Measurements from ENCODE around the gene MUS81. TPM values are rescaled to one million over a fixed set of nuclear protein-coding genes. Genes with fewer than 3 reads are reported as not detected.

The MUS81 gene
- polyA plus RNA-seq, 4 donors: 46.6 to 56.8 (median 49.3) TPM

DNA sequence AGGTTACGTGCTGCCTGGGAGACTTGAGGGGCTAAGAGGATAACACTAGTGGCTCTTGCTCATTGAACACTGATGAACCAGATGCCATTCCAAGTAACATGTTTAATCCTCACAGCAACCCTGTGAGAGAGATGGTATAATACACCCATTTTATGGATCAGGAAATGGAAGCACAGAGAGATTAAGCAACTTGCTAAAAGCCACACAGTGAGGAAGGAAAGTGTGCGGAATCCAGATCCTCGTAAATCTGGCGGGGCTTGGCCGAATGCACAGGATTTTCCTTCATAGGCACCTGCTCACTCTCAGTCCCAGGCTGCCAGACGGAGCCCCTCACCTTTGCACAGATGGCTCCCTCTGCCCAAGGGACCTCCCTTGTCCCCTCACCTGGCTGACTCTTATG, 47.6 kb downstream of the MUS81 start:
- DNase-seq (ENCODE audit: low read depth in 4 of 4, low spot score in 3 of 4): no peak

DNA sequence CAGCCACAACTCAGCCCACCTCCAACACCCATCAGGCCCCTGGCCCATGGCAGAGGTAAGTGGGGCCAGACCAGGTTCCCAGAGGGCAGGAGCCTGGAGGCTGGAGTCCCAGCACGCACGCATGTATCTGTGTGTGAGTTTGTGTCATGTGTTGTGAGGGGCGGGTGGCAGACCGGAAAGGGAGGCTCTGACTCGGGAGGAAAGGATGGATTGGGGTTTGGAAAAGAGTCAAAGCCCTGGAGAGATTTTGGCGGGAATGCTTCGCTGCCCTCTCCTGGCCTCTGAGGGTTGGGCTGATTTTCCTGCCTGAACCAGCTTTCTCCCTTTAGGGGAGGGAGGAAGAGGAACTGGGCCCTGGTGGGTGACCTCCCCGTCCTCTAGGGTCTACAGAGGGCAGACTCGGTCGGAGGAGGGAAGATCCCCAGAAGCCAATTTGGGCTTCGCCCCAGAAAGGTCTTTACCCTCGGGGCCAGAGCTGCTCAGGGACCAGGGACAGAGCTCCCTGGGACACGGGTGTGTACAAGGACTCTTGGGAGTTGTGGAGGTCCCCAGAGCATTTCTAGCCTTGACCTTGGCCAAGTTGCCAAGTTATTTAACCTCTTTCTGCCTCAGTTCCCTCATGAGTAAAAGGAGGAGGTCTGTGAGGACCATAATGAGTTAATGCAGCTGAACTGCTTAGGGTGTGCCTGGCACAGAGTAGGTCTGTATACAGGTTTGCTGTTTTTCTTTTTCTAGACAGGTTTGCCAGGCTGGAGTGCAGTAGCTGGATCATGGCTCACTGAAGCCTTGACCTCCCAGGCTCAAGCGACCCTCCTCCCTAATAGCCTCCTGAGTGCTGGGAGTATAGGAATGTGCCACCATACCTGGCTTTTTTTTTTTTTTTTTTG, 51.7 kb downstream of the MUS81 start:
- DNase-seq (ENCODE audit: low read depth in 4 of 4, low spot score in 3 of 4): no peak

DNA sequence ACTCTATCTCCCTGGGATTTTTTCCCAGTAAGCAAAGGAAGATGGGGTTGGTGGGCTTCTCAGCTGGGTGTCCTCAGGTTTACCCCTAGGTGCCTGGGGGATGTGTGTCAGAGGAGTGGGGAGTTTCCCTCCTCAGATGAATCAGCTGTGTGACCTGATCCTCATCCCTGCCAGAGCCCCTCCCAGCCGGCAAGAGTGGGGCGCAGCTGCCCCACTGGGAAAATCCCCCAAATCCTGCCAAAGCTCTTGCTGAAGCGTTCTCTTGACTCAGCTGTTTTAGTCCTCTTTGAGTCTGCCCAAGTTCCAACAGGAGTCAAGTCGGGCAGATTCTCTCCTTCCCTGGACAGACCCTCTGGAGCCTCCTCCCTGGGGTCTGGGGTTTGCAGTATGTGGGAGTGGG, 52.6 kb downstream of the MUS81 start:
- DNase-seq (ENCODE audit: low read depth in 4 of 4, low spot score in 3 of 4): no peak

DNA sequence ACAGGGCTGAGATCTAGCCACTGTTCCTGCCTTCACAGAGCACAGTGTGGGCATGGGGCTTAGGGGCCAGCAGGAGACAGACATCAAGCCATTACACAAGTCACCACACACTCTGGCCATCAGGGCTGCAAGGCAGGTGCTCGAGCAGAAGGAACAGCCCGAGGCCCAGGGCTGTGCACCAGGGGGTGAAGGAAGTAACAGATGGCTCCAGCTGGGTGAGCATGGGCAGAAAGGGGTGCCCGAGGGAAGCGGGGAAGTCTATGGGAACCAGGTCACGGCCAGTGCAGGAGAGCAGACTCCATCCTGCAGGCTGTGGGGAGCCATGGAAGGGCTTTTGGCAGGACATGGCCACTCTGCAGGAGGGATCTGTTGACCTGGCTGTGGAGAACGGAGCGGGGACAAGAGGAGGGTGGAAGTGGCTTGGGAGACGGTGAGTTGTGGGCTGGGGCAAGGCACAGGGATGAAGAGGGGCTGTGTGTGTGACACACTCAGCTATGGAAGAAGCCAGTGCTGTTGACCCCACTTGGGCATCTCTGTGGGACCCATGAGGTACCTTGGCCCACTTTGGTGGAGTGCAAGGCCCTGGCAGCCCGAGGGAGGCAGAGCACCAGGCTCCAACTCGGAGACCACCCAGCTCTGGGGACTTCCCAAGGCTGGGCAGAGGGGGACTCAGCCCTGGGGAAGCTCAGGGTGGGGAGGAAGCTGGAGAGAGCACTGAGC, 55.0 kb downstream of the MUS81 start:
- no peak for DNase-seq (ENCODE audit: low read depth in 4 of 4, low spot score in 3 of 4)

DNA sequence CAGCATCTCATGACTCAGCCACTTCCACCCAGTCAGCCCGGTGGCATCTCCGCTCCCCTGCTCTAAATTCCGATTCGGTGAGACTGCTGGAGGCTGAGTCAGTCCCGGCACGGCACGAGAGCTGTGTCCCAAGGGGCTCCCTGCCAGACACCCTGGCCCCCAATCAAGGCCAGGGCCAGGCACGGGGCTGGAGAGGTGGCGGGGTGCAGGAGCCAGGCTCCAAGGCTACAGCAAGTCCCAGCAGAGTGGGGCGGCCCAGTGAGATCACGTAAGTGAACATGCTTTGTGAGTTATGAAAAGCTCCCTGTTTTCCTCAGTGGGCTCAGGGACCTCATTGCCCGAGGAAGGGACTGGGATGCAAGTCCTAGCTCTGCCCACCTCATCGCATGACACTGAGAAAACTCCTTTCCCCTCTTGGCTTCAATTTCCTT, 55.6 kb downstream of the MUS81 start:
- DNase-seq (ENCODE audit: low read depth in 4 of 4, low spot score in 3 of 4): no peak

Other genes starting within 250 kb of the MUS81 start
- 10 to 100 TPM; 38.0 to 51.8 (median 41.0) TPM for gene MAP3K11, start 246.2 kb upstream of the MUS81 start, polyA plus RNA-seq (ENCODE audit: insufficient read length in 4 of 4)
- gene PCNX3, start 244.7 kb upstream of the MUS81 start, polyA plus RNA-seq (ENCODE audit: insufficient read length in 4 of 4): 10 to 100 TPM; 24.5 to 38.7 (median 26.3) TPM
- gene SIPA1, start 222.3 kb upstream of the MUS81 start, polyA plus RNA-seq (ENCODE audit: insufficient read length in 4 of 4): 10 to 100 TPM; 26.9 to 40.3 (median 30.2) TPM
- 10 to 100 TPM; 50.3 to 59.1 (median 54.5) TPM for gene RELA, start 197.5 kb upstream of the MUS81 start, polyA plus RNA-seq (ENCODE audit: insufficient read length in 4 of 4)
- gene KAT5, start 148.2 kb upstream of the MUS81 start, polyA plus RNA-seq (ENCODE audit: insufficient read length in 4 of 4): 10 to 100 TPM; 68.9 to 74.1 (median 71.6) TPM
- gene RNASEH2C, start 139.6 kb upstream of the MUS81 start, polyA plus RNA-seq (ENCODE audit: insufficient read length in 4 of 4): 10 to 100 TPM; 34.0 to 52.9 (median 40.1) TPM
- gene AP5B1, start 79.5 kb upstream of the MUS81 start, polyA plus RNA-seq (ENCODE audit: insufficient read length in 4 of 4): 1 to 10 TPM; 6.0 to 9.5 (median 6.4) TPM
- 10 to 100 TPM; 11.1 to 13.7 (median 12.2) TPM for gene OVOL1, start 73.4 kb upstream of the MUS81 start, polyA plus RNA-seq (ENCODE audit: insufficient read length in 4 of 4)
- gene SNX32, start 26.5 kb upstream of the MUS81 start, polyA plus RNA-seq (ENCODE audit: insufficient read length in 4 of 4): 1 to 10 TPM; 1.4 to 3.5 (median 2.6) TPM
- 100 to 1,000 TPM; 733 to 795 (median 777) TPM for gene CFL1, start 2.3 kb upstream of the MUS81 start, polyA plus RNA-seq (ENCODE audit: insufficient read length in 4 of 4)
- gene EFEMP2, start 12.4 kb downstream of the MUS81 start, polyA plus RNA-seq (ENCODE audit: insufficient read length in 4 of 4): 100 to 1,000 TPM in 2 of 4 donors, 10 to 100 TPM in 2; 94.9 to 134 (median 107) TPM
- gene CTSW, start 19.4 kb downstream of the MUS81 start, polyA plus RNA-seq (ENCODE audit: insufficient read length in 4 of 4): 1 to 10 TPM in 2 of 4 donors, under 1 TPM in 2; 0.65 to 1.8 (median 0.92) TPM
- gene FIBP, start 28.0 kb downstream of the MUS81 start, polyA plus RNA-seq (ENCODE audit: insufficient read length in 4 of 4): 100 to 1,000 TPM in 2 of 4 donors, 10 to 100 TPM in 2; 90.9 to 107 (median 100) TPM
- 10 to 100 TPM in 1 of 4 donors, 1 to 10 TPM in 3; 7.9 to 16.9 (median 8.9) TPM for gene CCDC85B, start 30.2 kb downstream of the MUS81 start, polyA plus RNA-seq (ENCODE audit: insufficient read length in 4 of 4)
- under 1 TPM; 0.17 to 0.28 (median 0.21) TPM for gene FOSL1, start 40.0 kb downstream of the MUS81 start, polyA plus RNA-seq (ENCODE audit: insufficient read length in 4 of 4)
- gene C11orf68, start 58.6 kb downstream of the MUS81 start, polyA plus RNA-seq (ENCODE audit: insufficient read length in 4 of 4): 10 to 100 TPM; 37.3 to 46.8 (median 42.2) TPM
- gene DRAP1, start 59.0 kb downstream of the MUS81 start, polyA plus RNA-seq (ENCODE audit: insufficient read length in 4 of 4): 100 to 1,000 TPM in 1 of 4 donors, 10 to 100 TPM in 3; 70.0 to 113 (median 76.4) TPM
- under 1 TPM in 3 of 4 donors, not detected in 1; 0.14 to 0.30 (median 0.18) TPM for gene TSGA10IP, start 85.0 kb downstream of the MUS81 start, polyA plus RNA-seq (ENCODE audit: insufficient read length in 4 of 4)
- 10 to 100 TPM; 45.9 to 57.4 (median 50.3) TPM for gene SART1, start 101.3 kb downstream of the MUS81 start, polyA plus RNA-seq (ENCODE audit: insufficient read length in 4 of 4)
- 10 to 100 TPM; 26.6 to 30.8 (median 28.4) TPM for gene EIF1AD, start 141.7 kb downstream of the MUS81 start, polyA plus RNA-seq (ENCODE audit: insufficient read length in 4 of 4)
- 100 to 1,000 TPM; 248 to 308 (median 286) TPM for gene BANF1, start 142.1 kb downstream of the MUS81 start, polyA plus RNA-seq (ENCODE audit: insufficient read length in 4 of 4)
- gene CST6, start 151.6 kb downstream of the MUS81 start, polyA plus RNA-seq (ENCODE audit: insufficient read length in 4 of 4): not detected
- under 1 TPM in 1 of 4 donors, not detected in 3; 0.01 TPM for gene CATSPER1, start 166.0 kb downstream of the MUS81 start, polyA plus RNA-seq (ENCODE audit: insufficient read length in 4 of 4)
- 1 to 10 TPM; 4.8 to 7.4 (median 5.2) TPM for gene GAL3ST3, start 188.7 kb downstream of the MUS81 start, polyA plus RNA-seq (ENCODE audit: insufficient read length in 4 of 4)
- gene SF3B2, start 191.9 kb downstream of the MUS81 start, polyA plus RNA-seq (ENCODE audit: insufficient read length in 4 of 4): 100 to 1,000 TPM; 227 to 235 (median 230) TPM
- 10 to 100 TPM; 40.1 to 54.4 (median 45.4) TPM for gene PACS1, start 209.8 kb downstream of the MUS81 start, polyA plus RNA-seq (ENCODE audit: insufficient read length in 4 of 4)